ENCODE results near the gene STING1.
"Not testable (repeated sequence)": the region's sequence is repeated elsewhere in the genome, so short reads cannot be mapped to it uniquely, and the experiment has no call there.

The STING1 gene

GRCh38 chr5:139492700-139493192 lies 10.2 kb upstream of the STING1 start:
- Histone ChIP-seq H3K4me3 (no peak overlapping the region), H3K9me3 (no peaks in the 10 kb centered on the region), H3K4me1 (no peaks in the 10 kb centered on the region), H3K36me3 (replicated peaks) (no peaks in the 10 kb centered on the region), H3K27me3 (ENCODE audit: low read depth) (no peaks in the 10 kb centered on the region)
- DNase-seq (ENCODE audit: low spot score in 2 of 2) = no peak
- in situ Hi-C loops (cut with MboI; ENCODE audit: low sequenced_read_pairs) = no loop called here

GRCh38 chr5:139488260-139488659 lies 5.7 kb upstream of the STING1 start:
- in situ Hi-C loops (cut with MboI; ENCODE audit: low sequenced_read_pairs) = no loop called here
- H3K4me3 ChIP-seq = no peak overlapping the region
- H3K27me3 ChIP-seq (ENCODE audit: low read depth) = no peaks in the 10 kb centered on the region
- DNase-seq (ENCODE audit: low spot score in 2 of 2) = no peak
- no peaks in the 10 kb centered on the region for H3K36me3 ChIP-seq (replicated peaks)
- H3K4me1 ChIP-seq = no peaks in the 10 kb centered on the region
- H3K9me3 ChIP-seq = no peaks in the 10 kb centered on the region

GRCh38 chr5:139486201-139486600 lies 3.6 kb upstream of the STING1 start:
- no peaks in the 10 kb centered on the region for H3K27me3 ChIP-seq (ENCODE audit: low read depth)
- no peak for DNase-seq (ENCODE audit: low spot score in 2 of 2)
- in situ Hi-C loops (cut with MboI; ENCODE audit: low sequenced_read_pairs) = no loop called here
- no peak overlapping the region for H3K4me3 ChIP-seq
- H3K36me3 ChIP-seq (replicated peaks) = no peaks in the 10 kb centered on the region
- no peaks in the 10 kb centered on the region for H3K9me3 ChIP-seq
- peaks cover 10% of the 10 kb centered on the region; the same call in 1 of the 2 replicates for H3K4me1 ChIP-seq

GRCh38 chr5:139482890-139483208 lies 291 bp upstream of the STING1 start:
- H3K9me3 ChIP-seq; DNase-seq (ENCODE audit: low spot score in 2 of 2); H3K27me3 ChIP-seq (ENCODE audit: low read depth); H3K4me1 ChIP-seq; in situ Hi-C loops (cut with MboI; ENCODE audit: low sequenced_read_pairs); H3K4me3 ChIP-seq; H3K36me3 ChIP-seq (replicated peaks): not testable (repeated sequence)

- DNase-seq (ENCODE audit: low spot score in 2 of 2) = no peak
- no peaks in the 10 kb centered on the region for H3K9me3 ChIP-seq
- H3K27me3 ChIP-seq (ENCODE audit: low read depth) = no peaks in the 10 kb centered on the region
- H3K4me1 ChIP-seq = peaks cover 10% of the 10 kb centered on the region; the same call in 1 of the 2 replicates
- no peak overlapping the region for H3K4me3 ChIP-seq
- no peaks in the 10 kb centered on the region for H3K36me3 ChIP-seq (replicated peaks)
- in situ Hi-C loops (cut with MboI; ENCODE audit: low sequenced_read_pairs) = no loop called here
Measured at GRCh38 chr5:139481580-139482049, 943 bp downstream of the STING1 start.

- H3K4me1 ChIP-seq = peaks cover 10% of the 10 kb centered on the region; the same call in 1 of the 2 replicates
- in situ Hi-C loops (cut with MboI; ENCODE audit: low sequenced_read_pairs) = no loop called here
- H3K36me3 ChIP-seq (replicated peaks) = no peaks in the 10 kb centered on the region
- H3K27me3 ChIP-seq (ENCODE audit: low read depth) = no peaks in the 10 kb centered on the region
- no peaks in the 10 kb centered on the region for H3K9me3 ChIP-seq
- no peak for DNase-seq (ENCODE audit: low spot score in 2 of 2)
- H3K4me3 ChIP-seq = no peak overlapping the region
Measured at GRCh38 chr5:139481122-139481533, 1.4 kb downstream of the STING1 start.

- DNase-seq (ENCODE audit: low spot score in 2 of 2); H3K36me3 ChIP-seq (replicated peaks); H3K4me3 ChIP-seq; H3K27me3 ChIP-seq (ENCODE audit: low read depth); H3K9me3 ChIP-seq; H3K4me1 ChIP-seq; in situ Hi-C loops (cut with MboI; ENCODE audit: low sequenced_read_pairs): not testable (repeated sequence)
Measured at GRCh38 chr5:139479729-139480128, 2.8 kb downstream of the STING1 start.

GRCh38 chr5:139478657-139479423 lies 3.7 kb downstream of the STING1 start:
- H3K4me3 ChIP-seq; H3K9me3 ChIP-seq; H3K4me1 ChIP-seq; H3K36me3 ChIP-seq (replicated peaks); in situ Hi-C loops (cut with MboI; ENCODE audit: low sequenced_read_pairs); DNase-seq (ENCODE audit: low spot score in 2 of 2); H3K27me3 ChIP-seq (ENCODE audit: low read depth): not testable (repeated sequence)

- in situ Hi-C loops (cut with MboI; ENCODE audit: low sequenced_read_pairs) = no loop called here
- no peak for DNase-seq (ENCODE audit: low spot score in 2 of 2)
- Histone ChIP-seq H3K9me3 (no peaks in the 10 kb centered on the region), H3K4me1 (no peaks in the 10 kb centered on the region), H3K27me3 (ENCODE audit: low read depth) (no peaks in the 10 kb centered on the region), H3K36me3 (replicated peaks) (no peaks in the 10 kb centered on the region), H3K4me3 (no peak overlapping the region)
Measured at GRCh38 chr5:139475865-139476617, 6.5 kb downstream of the STING1 start.

- in situ Hi-C loops (cut with MboI; ENCODE audit: low sequenced_read_pairs) = no loop called here
- Histone ChIP-seq H3K27me3 (ENCODE audit: low read depth) (no peaks in the 10 kb centered on the region), H3K4me3 (no peak overlapping the region), H3K36me3 (replicated peaks) (no peaks in the 10 kb centered on the region), H3K9me3 (no peaks in the 10 kb centered on the region), H3K4me1 (no peaks in the 10 kb centered on the region)
- DNase-seq (ENCODE audit: low spot score in 2 of 2) = no peak
Measured at GRCh38 chr5:139474890-139475791, 7.4 kb downstream of the STING1 start.

GRCh38 chr5:139473565-139473964 lies 9.0 kb downstream of the STING1 start:
- DNase-seq (ENCODE audit: low spot score in 2 of 2) = no peak
- Histone ChIP-seq H3K27me3 (ENCODE audit: low read depth) (no peaks in the 10 kb centered on the region), H3K4me3 (no peak overlapping the region), H3K4me1 (no peaks in the 10 kb centered on the region), H3K9me3 (no peaks in the 10 kb centered on the region), H3K36me3 (replicated peaks) (no peaks in the 10 kb centered on the region)
- in situ Hi-C loops (cut with MboI; ENCODE audit: low sequenced_read_pairs) = no loop called here

- Histone ChIP-seq H3K4me1 (no peaks in the 10 kb centered on the region), H3K36me3 (replicated peaks) (no peaks in the 10 kb centered on the region), H3K9me3 (no peaks in the 10 kb centered on the region), H3K4me3 (no peak overlapping the region), H3K27me3 (ENCODE audit: low read depth) (no peaks in the 10 kb centered on the region)
- peak; percentile 8 to 31 for DNase-seq (ENCODE audit: low spot score in 2 of 2)
- in situ Hi-C loops (cut with MboI; ENCODE audit: low sequenced_read_pairs) = no loop called here
Measured at GRCh38 chr5:139473105-139473504, 9.5 kb downstream of the STING1 start.

- no peak for DNase-seq (ENCODE audit: low spot score in 2 of 2)
- Histone ChIP-seq H3K4me3 (no peak overlapping the region), H3K36me3 (replicated peaks) (no peaks in the 10 kb centered on the region), H3K4me1 (no peaks in the 10 kb centered on the region), H3K27me3 (ENCODE audit: low read depth) (no peaks in the 10 kb centered on the region), H3K9me3 (no peaks in the 10 kb centered on the region)
- in situ Hi-C loops (cut with MboI; ENCODE audit: low sequenced_read_pairs) = no loop called here
Measured at GRCh38 chr5:139472386-139473030, 10.1 kb downstream of the STING1 start.
